HepG2 (cell line): ENCODE data around the gene ARRDC1. TPM values are rescaled to one million over a fixed set of nuclear protein-coding genes. Genes with fewer than 3 reads are reported as not detected.

ENCODE experiments used
- GATA4 ChIP-seq: sonication (generic); IDR thresholded peaks from 2 replicates; pipeline ENCODE4 v1.6.1; 2016; ENCODE audit warnings: antibody characterized with exemption, low read depth, borderline replicate concordance
- HNRNPL ChIP-seq: fragments of 200-400 bp; formaldehyde crosslinking; IDR thresholded peaks from 2 replicates; pipeline ENCODE4 v1.6.1; 2017; ENCODE audit warnings: mild to moderate bottlenecking, low read depth, low read length
- HOXA5 ChIP-seq: sonication (generic); formaldehyde crosslinking; IDR thresholded peaks from 2 replicates; pipeline ENCODE4 v1.4.0; 2020; ENCODE audit warnings: missing genetic modification reagents
- KDM2A ChIP-seq: sonication (generic); formaldehyde crosslinking; IDR thresholded peaks from 2 replicates; pipeline ENCODE4 v1.4.0; 2020; ENCODE audit warnings: low read depth, missing genetic modification reagents, borderline replicate concordance
- MBNL3 ChIP-seq: fragments of 250-450 bp; sonication (Bioruptor Pico); conservative IDR thresholded peaks from 2 replicates; pipeline ENCODE4 v1.8.0; 2022; ENCODE audit warnings: mild to moderate bottlenecking, inconsistent platforms
- NFE2L1 ChIP-seq: sonication (generic); formaldehyde crosslinking; IDR thresholded peaks from 2 replicates; pipeline ENCODE4 v1.4.0; 2020; ENCODE audit warnings: missing genetic modification reagents, mild to moderate bottlenecking, borderline replicate concordance
- PHF5A ChIP-seq: IDR thresholded peaks from one replicate; pipeline ENCODE4 v1.6.1; 2018; ENCODE audit warnings: low read depth, missing genetic modification reagents; ENCODE audit not compliant: unreplicated experiment
- PRMT3 ChIP-seq: sonication (generic); formaldehyde crosslinking; IDR thresholded peaks from 2 replicates; pipeline ENCODE4 v1.8.1; 2022; ENCODE audit warnings: low read depth, mild to moderate bottlenecking, moderate library complexity, missing genetic modification reagents, borderline replicate concordance
- SAP130 ChIP-seq: IDR thresholded peaks from 2 replicates; pipeline ENCODE4 v1.6.1; 2016; ENCODE audit warnings: low read depth
- SP2 ChIP-seq: sonication (generic); formaldehyde crosslinking; IDR thresholded peaks from 2 replicates; pipeline ENCODE4 v1.5.1; 2020; ENCODE audit warnings: mild to moderate bottlenecking, missing genetic modification reagents
- ZNF225 ChIP-seq: sonication (generic); formaldehyde crosslinking; IDR thresholded peaks from 2 replicates; pipeline ENCODE4 v1.4.0; 2020; ENCODE audit warnings: mild to moderate bottlenecking, missing genetic modification reagents
- ZNF337 ChIP-seq: sonication (generic); formaldehyde crosslinking; IDR thresholded peaks from 2 replicates; pipeline ENCODE4 v1.5.1; 2020; ENCODE audit warnings: missing genetic modification reagents, low read depth, mild to moderate bottlenecking, borderline replicate concordance
- ZNF816 ChIP-seq: sonication (generic); formaldehyde crosslinking; IDR thresholded peaks from 2 replicates; pipeline ENCODE4 v1.8.0; 2022; ENCODE audit warnings: missing genetic modification reagents, mild to moderate bottlenecking, borderline replicate concordance
- polyA plus RNA-seq, 8 experiments: library from polyadenylated mRNA; depleted of rRNA in 3 of 8; stranded (reverse) in 7 of 8; unstranded in 1 of 8; fragments of >200 nt; fragmentation: Illumina TruSeq in 4 of 8; extraction: Trizol in 4 of 8; gene quantifications; 2 replicates each; pipeline versions ENCODE4 v1.2.1 to v1.2.3, GENCODE V29; 2011 to 2016; ENCODE audit warnings: low read depth in 4 of 8, missing spikeins in 1 of 8, mixed read lengths in 1 of 8; ENCODE audit not compliant: insufficient read depth in 1 of 8
- total RNA-seq, 5 experiments: library from RNA; depleted of rRNA; stranded (reverse); fragments of >200 nt; fragmentation: Illumina TruSeq; extraction: Trizol; gene quantifications; 2 replicates each; pipeline ENCODE4 v1.2.3, GENCODE V29; 2016; ENCODE audit warnings: low read depth in 1 of 5
- TF ChIP-seq, protein P1 (sequence below): sonication (generic); formaldehyde crosslinking; IDR thresholded peaks from 2 replicates; pipeline ENCODE4 v1.4.0; 2020; ENCODE audit warnings: missing genetic modification reagents, borderline replicate concordance
- TF ChIP-seq, protein P2 (sequence below): sonication (generic); formaldehyde crosslinking; IDR thresholded peaks from 2 replicates; pipeline ENCODE4 v1.8.0; 2022; ENCODE audit warnings: mild to moderate bottlenecking, missing genetic modification reagents, borderline replicate concordance
- TF ChIP-seq, protein P3 (sequence below), 2 experiments: IDR thresholded peaks; 2 replicates each; pipeline ENCODE4 v1.6.1; 2011 to 2012; ENCODE audit warnings: low read length in 2 of 2, borderline replicate concordance in 1 of 2, low read depth in 1 of 2, mild to moderate bottlenecking in 1 of 2, moderate library complexity in 1 of 2
- TF ChIP-seq, protein P4 (sequence below): sonication (generic); formaldehyde crosslinking; conservative IDR thresholded peaks from 2 replicates; pipeline ENCODE4 v1.8.1; 2023; ENCODE audit warnings: missing genetic modification reagents

Gene ARRDC1
- total and polyA plus RNA-seq, 2 of the 13 experiments (the other 11 are each of a cell fraction or from before 2014, with no cell fraction given) = 21.7 to 44.4 TPM

DNA sequence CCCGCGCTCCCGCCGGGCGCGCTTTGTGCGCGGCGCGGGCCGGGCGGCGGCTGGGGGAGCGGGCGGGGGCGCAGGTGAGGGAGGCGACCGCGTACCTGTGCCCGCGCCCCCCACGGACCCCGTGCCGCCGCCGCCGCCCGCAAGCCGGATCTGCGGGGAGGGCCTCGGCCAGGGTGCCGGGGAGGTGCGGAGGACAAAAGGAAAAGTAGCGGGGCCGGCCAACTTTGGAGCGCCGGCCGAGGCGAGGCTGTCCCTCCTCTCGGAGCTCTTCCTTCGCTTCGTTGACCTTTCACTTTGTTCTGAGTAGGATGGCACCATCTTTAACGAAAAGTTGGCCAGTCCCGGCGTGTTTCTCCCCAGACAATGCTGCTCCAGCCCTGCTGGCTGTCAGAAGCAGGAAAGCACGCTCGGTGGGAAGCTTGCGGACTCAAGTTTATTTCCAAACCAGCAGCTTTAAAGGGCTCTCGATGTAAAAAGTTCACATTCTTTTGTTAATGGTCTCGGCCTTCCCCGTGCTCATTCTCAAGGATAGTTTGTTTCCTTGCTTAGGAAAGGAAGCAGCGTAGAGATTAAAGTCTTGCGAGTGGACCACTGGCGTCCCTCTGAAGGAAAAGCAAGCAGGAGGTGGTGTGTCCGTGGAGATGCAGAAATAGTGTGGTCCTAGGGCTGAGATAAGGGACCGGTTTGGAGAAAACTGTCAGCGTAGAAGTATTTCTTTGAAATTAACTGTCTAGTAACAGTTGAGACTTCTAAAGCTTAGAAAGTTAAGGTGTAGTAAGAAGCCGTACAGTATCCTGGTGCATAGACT, 14.0 kb downstream of the ARRDC1 start (continued):
- TF ChIP-seq, protein P1, sequence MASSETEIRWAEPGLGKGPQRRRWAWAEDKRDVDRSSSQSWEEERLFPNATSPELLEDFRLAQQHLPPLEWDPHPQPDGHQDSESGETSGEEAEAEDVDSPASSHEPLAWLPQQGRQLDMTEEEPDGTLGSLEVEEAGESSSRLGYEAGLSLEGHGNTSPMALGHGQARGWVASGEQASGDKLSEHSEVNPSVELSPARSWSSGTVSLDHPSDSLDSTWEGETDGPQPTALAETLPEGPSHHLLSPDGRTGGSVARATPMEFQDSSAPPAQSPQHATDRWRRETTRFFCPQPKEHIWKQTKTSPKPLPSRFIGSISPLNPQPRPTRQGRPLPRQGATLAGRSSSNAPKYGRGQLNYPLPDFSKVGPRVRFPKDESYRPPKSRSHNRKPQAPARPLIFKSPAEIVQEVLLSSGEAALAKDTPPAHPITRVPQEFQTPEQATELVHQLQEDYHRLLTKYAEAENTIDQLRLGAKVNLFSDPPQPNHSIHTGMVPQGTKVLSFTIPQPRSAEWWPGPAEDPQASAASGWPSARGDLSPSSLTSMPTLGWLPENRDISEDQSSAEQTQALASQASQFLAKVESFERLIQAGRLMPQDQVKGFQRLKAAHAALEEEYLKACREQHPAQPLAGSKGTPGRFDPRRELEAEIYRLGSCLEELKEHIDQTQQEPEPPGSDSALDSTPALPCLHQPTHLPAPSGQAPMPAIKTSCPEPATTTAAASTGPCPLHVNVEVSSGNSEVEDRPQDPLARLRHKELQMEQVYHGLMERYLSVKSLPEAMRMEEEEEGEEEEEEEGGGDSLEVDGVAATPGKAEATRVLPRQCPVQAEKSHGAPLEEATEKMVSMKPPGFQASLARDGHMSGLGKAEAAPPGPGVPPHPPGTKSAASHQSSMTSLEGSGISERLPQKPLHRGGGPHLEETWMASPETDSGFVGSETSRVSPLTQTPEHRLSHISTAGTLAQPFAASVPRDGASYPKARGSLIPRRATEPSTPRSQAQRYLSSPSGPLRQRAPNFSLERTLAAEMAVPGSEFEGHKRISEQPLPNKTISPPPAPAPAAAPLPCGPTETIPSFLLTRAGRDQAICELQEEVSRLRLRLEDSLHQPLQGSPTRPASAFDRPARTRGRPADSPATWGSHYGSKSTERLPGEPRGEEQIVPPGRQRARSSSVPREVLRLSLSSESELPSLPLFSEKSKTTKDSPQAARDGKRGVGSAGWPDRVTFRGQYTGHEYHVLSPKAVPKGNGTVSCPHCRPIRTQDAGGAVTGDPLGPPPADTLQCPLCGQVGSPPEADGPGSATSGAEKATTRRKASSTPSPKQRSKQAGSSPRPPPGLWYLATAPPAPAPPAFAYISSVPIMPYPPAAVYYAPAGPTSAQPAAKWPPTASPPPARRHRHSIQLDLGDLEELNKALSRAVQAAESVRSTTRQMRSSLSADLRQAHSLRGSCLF = no peak
- no peak for TF ChIP-seq KDM2A
- TF ChIP-seq HNRNPL = no peak
- TF ChIP-seq, protein P2, sequence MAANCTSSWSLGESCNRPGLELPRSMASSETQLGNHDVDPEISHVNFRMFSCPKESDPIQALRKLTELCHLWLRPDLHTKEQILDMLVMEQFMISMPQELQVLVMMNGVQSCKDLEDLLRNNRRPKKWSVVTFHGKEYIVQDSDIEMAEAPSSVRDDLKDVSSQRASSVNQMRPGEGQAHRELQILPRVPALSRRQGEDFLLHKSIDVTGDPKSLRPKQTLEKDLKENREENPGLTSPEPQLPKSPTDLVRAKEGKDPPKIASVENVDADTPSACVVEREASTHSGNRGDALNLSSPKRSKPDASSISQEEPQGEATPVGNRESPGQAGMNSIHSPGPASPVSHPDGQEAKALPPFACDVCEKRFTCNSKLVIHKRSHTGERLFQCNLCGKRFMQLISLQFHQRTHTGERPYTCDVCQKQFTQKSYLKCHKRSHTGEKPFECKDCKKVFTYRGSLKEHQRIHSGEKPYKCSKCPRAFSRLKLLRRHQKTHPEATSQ (CRISPR knock-in tag) = 0 out of 2 replicates have a peak, but pooled peaks have one; percentile 21
- no peak for TF ChIP-seq GATA4
- TF ChIP-seq MBNL3 (CRISPR knock-in tag) = no peak
- no peak for TF ChIP-seq ZNF225 (CRISPR knock-in tag)
- TF ChIP-seq, protein P3, sequence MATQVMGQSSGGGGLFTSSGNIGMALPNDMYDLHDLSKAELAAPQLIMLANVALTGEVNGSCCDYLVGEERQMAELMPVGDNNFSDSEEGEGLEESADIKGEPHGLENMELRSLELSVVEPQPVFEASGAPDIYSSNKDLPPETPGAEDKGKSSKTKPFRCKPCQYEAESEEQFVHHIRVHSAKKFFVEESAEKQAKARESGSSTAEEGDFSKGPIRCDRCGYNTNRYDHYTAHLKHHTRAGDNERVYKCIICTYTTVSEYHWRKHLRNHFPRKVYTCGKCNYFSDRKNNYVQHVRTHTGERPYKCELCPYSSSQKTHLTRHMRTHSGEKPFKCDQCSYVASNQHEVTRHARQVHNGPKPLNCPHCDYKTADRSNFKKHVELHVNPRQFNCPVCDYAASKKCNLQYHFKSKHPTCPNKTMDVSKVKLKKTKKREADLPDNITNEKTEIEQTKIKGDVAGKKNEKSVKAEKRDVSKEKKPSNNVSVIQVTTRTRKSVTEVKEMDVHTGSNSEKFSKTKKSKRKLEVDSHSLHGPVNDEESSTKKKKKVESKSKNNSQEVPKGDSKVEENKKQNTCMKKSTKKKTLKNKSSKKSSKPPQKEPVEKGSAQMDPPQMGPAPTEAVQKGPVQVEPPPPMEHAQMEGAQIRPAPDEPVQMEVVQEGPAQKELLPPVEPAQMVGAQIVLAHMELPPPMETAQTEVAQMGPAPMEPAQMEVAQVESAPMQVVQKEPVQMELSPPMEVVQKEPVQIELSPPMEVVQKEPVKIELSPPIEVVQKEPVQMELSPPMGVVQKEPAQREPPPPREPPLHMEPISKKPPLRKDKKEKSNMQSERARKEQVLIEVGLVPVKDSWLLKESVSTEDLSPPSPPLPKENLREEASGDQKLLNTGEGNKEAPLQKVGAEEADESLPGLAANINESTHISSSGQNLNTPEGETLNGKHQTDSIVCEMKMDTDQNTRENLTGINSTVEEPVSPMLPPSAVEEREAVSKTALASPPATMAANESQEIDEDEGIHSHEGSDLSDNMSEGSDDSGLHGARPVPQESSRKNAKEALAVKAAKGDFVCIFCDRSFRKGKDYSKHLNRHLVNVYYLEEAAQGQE (IDR thresholded peaks at IDR 0.05; ENCODE audit: borderline replicate concordance in 1 of 2, low read depth in 1 of 2, low read length in 2 of 2) = no peak
- TF ChIP-seq HOXA5 (CRISPR knock-in tag) = no peak
- no peak for TF ChIP-seq ZNF816 (CRISPR knock-in tag)
- no peak for TF ChIP-seq NFE2L1
- TF ChIP-seq PHF5A (CRISPR knock-in tag) = no peak
- no peak for TF ChIP-seq SP2 (CRISPR knock-in tag)
- TF ChIP-seq SAP130 = peak; percentile 52; the same call in 1 of the 2 replicates
- no peak for TF ChIP-seq ZNF337 (CRISPR knock-in tag)
- TF ChIP-seq, protein P4, sequence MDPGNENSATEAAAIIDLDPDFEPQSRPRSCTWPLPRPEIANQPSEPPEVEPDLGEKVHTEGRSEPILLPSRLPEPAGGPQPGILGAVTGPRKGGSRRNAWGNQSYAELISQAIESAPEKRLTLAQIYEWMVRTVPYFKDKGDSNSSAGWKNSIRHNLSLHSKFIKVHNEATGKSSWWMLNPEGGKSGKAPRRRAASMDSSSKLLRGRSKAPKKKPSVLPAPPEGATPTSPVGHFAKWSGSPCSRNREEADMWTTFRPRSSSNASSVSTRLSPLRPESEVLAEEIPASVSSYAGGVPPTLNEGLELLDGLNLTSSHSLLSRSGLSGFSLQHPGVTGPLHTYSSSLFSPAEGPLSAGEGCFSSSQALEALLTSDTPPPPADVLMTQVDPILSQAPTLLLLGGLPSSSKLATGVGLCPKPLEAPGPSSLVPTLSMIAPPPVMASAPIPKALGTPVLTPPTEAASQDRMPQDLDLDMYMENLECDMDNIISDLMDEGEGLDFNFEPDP (CRISPR knock-in tag) = no peak
- no peak for TF ChIP-seq PRMT3 (CRISPR knock-in tag)
